GM21717 (cell line): ENCODE results near the gene PHLDA2.

Source experiments
- ATAC-seq: cut with Tn5 transposase; IDR thresholded peaks from one replicate; pipeline ENCODE4 v1.9.1; 2021; ENCODE audit warnings: mild to moderate bottlenecking, moderate library complexity; ENCODE audit not compliant: unreplicated experiment

The PHLDA2 gene

GRCh38 chr11:2883979-2884815 is 45.0 kb downstream of the PHLDA2 start:
- no peak for ATAC-seq

GRCh38 chr11:2883640-2883978 is 45.6 kb downstream of the PHLDA2 start:
- no peak for ATAC-seq

- no peak for ATAC-seq
Observed at GRCh38 chr11:2882396-2883110, 46.7 kb downstream of the PHLDA2 start.

DNA sequence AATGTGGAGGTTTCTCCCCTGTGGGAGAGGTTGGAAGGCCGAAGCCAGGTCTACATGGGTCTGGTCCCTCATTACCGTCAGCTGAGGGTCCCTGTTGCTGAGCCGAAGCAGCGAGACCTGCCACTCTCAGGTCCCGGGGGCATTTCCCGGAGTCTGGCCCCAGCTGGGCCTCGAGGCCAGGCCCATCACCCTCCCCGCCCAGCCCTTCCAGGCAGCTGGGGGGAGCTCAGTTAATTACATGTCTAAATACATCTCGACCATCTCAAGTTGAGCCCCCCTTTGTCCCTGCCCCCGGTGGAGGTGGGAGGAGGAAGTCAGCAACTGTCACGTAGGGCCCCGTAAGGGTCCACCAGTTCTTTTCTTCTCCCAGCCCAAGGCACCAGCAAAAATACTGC is 47.2 kb downstream of the PHLDA2 start:
- no peak for ATAC-seq

DNA sequence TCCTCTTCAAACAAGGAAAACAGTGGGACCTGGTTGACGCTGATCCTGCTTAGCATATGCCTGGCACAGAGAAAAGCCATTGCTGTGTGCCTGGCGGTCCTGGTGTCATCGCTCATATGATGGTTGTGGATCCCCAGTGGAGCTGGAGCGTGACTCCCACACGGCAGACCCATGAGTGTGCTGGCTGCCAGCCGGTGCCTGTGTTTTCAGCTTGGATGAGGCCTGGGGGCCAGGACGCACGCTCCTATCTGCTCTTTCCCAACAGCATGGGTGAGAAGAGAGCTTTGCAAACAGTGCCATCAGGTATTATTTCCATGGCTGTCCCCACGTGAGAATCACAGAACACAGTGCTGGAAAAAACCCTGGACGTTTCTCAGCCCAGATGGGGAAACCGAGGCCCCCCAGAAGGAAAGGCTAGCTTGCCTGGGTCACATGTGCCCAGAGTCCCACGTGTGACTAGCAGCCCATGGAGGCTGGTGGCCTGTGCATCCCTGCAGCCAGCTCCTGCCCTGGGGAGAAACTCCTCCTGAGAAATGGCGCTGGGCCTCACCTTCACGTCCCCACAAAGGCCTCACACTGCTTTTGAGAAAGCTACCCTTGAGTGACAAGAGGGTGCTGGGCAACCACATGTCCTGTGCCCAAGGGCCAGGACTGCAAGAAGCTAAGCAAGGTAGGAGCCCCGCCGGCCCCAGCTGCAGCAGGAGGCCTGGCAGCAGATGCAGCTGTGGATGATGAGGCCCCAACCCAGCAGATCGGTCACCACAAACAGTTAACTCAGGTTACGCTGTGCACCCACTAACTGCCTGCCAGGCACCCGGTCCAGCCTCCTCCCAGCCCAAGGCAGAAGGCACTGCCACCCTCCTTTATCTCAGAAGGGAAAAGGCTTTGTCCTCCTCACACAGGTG is 47.9 kb downstream of the PHLDA2 start:
- no peak for ATAC-seq

- no peak for ATAC-seq
Observed at GRCh38 chr11:2880646-2881045, 48.6 kb downstream of the PHLDA2 start.

DNA sequence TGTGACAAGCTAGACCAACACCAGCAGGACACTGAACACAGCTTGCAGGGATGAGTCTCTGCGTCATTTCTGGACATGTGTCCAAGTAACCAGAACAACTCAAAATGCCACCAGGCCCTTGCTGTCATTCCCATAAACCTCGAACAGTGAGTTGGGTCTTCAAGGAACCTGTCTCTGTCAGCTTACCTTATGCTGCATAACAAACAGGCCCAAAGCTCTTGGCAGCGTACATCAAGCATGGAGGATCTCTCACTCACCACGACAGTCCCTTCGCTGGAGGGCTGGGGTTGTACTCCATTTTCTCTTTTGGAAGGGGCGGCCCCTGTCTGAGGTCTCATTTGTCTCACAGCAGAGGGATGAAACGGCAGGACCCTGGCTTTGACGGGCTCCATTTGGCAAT is 50.4 kb downstream of the PHLDA2 start:
- no peak for ATAC-seq
